Esophagus squamous epithelium (tissue), 5 donors: ENCODE measurements around the gene PSMD14. TPM values are rescaled to one million over a fixed set of nuclear protein-coding genes. Genes with fewer than 3 reads are reported as not detected.

Source experiments
- DNase-seq: peaks from one replicate; lab custom pipeline; 2025; lab: John Stamatoyannopoulos, UW
- H3K27ac ChIP-seq, 4 donors: fragments of 200-600 bp; sonication (generic); one replicate each; pipeline ENCODE4 v1.5.1; 2016 to 2019; ENCODE audit warnings: mild to moderate bottlenecking in 1 of 4
- H3K27me3 ChIP-seq, 4 donors: fragments of 200-600 bp; sonication (generic); 1 replicate in 3 of 4; 2 replicates in 1 of 4; pipeline versions ENCODE4 v1.5.1 to v1.6.0; 2017 to 2021; ENCODE audit warnings: antibody characterized with exemption in 1 of 4
- H3K36me3 ChIP-seq, 3 donors: fragments of 200-600 bp; sonication (generic); one replicate each; pipeline ENCODE4 v1.5.1; 2016 to 2019
- H3K4me1 ChIP-seq, 3 donors: fragments of 200-600 bp; sonication (generic); one replicate each; pipeline ENCODE4 v1.5.1; 2017 to 2019
- H3K4me3 ChIP-seq, 4 donors: fragments of 200-600 bp; sonication (generic); 1 replicate in 3 of 4; 2 replicates in 1 of 4; pipeline ENCODE4 v1.5.1; 2016 to 2019; ENCODE audit warnings: mild to moderate bottlenecking in 2 of 4, moderate library complexity in 1 of 4
- H3K9me3 ChIP-seq, 3 donors: fragments of 200-600 bp; sonication (generic); one replicate each; pipeline ENCODE4 v1.5.1; 2016 to 2019
- POLR2A ChIP-seq, 4 donors: fragments of 450-650 bp; IDR thresholded peaks; one replicate each; pipeline ENCODE4 v1.6.1; 2017; ENCODE audit warnings: antibody characterized with exemption in 4 of 4, mild to moderate bottlenecking in 4 of 4, moderate library complexity in 3 of 4
- WGBS, 2 donors: methylation state at CpG; one replicate each; pipeline ENCODE4 v1.1.5; 2018; 5-methylcytosine and 5-hydroxymethylcytosine counted together
- intact Hi-C: fragments of 100-400 bp; cut with DNase I; formaldehyde crosslinking; loops from one replicate; pipeline ENCODE4 v1.15.0; 2022
- total RNA-seq, 4 donors: library from RNA; depleted of rRNA; stranded (reverse); fragments of >200 nt; gene quantifications; one replicate each; pipeline ENCODE4 v1.1.0, GENCODE V29; 2016
- TF ChIP-seq, protein P1 (sequence below), 6 experiments: fragments of 450-650 bp in 4 of 6; fragments of 200-600 bp in 2 of 6; sonication (generic) in 2 of 6; IDR thresholded peaks; one replicate each; pipeline ENCODE4 v1.5.1; 2016 to 2019; ENCODE audit warnings: antibody characterized with exemption in 6 of 6, mild to moderate bottlenecking in 4 of 6, moderate library complexity in 4 of 6
- donor health status: DM: yes; HTN: yes; CAD: no.

PSMD14 gene
- total RNA-seq, 4 donors from 2014 or later: 32.8 to 86.9 (median 53.3) TPM

DNA sequence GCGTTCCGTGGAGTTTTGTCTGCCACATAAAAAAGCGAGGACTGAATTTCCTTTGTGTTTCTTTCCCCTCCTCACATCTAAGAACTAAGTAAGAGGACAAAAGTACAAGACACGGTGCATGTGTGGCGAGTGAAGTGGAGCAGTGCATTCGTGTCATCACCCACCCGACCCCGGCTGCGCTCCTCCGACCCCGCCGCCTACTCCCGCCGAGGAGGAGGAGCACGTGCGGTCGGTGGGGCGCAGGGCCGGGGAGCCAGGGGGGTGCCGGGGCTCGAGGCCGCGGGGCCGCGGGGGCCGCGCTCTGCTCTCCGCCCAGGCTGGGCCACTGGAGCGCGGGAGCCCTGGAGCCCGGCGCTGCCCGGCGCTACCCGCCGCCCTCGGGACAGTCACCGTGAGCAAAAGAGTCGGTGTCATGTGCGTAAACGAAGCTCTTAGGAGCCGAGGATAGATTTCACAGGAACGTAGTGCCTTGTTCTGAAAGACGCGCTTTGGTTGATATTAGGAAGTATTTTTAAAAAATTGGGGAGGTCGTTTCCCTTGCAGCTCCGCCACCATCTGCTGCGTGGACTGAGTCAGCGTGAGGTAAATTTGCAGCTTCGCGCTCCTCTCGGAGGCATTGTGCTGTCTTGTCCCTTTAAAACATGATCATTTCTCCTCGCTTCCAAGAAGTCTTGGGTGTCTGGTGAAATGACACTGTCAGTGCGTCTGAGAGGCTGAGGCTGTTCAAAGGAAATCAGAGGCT lies 118.9 kb downstream of the PSMD14 start:
- Histone ChIP-seq H3K27ac (no peak overlapping the region), H3K4me1 (peaks cover 3 to 36% (median 15%) of the 10 kb centered on the region in 3 donors), H3K4me3 (peak overlapping the region; percentile 0 to 57 (median 26)), H3K36me3 (no peaks in the 10 kb centered on the region), H3K27me3 (peaks cover 31 to 100% (median 50%) of the 10 kb centered on the region in 4 donors), H3K9me3 (peaks cover 0 to 4% (median 0%) of the 10 kb centered on the region in 3 donors)
- 12 to 14% methylated on average over 9 to 14 of the region's 54 CpGs for WGBS, 2 donors
- intact Hi-C loops: no loop called here
- TF ChIP-seq, protein P1, sequence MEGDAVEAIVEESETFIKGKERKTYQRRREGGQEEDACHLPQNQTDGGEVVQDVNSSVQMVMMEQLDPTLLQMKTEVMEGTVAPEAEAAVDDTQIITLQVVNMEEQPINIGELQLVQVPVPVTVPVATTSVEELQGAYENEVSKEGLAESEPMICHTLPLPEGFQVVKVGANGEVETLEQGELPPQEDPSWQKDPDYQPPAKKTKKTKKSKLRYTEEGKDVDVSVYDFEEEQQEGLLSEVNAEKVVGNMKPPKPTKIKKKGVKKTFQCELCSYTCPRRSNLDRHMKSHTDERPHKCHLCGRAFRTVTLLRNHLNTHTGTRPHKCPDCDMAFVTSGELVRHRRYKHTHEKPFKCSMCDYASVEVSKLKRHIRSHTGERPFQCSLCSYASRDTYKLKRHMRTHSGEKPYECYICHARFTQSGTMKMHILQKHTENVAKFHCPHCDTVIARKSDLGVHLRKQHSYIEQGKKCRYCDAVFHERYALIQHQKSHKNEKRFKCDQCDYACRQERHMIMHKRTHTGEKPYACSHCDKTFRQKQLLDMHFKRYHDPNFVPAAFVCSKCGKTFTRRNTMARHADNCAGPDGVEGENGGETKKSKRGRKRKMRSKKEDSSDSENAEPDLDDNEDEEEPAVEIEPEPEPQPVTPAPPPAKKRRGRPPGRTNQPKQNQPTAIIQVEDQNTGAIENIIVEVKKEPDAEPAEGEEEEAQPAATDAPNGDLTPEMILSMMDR (IDR thresholded peaks at IDR 0.05): no peak
- no peak for TF ChIP-seq POLR2A (IDR thresholded peaks at IDR 0.05)
- no peak for DNase-seq

DNA sequence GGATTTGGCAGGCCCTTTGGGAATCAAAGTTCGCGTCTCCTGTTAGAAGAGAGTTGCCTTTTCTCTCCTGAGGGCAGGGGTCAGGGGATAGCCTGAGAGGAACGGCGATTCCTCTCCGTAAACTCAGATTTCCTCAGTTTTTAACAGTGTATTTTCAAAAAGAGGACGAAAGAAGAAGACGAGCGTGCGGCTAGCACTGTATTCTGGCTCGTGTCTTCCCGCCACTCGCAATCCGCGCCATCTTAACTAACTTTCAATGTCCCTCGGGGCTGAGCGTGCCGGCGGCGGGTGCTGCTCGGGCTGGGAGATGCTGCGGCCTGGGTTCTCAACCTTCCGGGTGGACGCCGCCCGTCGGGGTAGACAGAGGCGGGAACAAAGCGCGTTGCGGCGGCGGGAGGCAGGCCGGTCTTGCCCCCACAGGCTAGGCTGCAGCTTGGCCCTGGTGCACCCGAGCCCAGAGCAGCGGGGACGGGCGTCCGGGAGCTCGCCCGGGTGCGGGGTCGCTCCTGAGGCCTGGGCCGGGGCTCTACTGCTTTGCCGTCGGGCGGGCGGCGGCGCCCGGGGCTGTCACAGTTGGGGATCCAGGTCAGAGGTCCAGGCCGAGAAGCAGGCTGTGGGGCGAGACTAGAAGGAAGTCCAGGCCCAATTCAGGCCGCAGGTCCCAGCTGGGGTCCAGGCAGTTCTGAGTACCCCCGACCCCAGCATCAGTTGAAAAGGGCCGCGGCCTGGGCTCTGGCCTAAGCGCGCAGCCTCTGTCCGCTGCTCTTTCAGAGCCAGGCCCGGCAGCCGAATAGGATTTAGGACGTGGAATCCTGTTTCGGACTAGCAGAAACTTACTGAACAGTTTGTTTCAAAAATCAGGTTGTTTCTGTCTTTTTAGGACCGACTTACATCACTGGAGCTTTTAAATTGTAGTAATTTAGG lies 119.7 kb downstream of the PSMD14 start:
- H3K27ac ChIP-seq: no peak overlapping the region
- peaks cover 3 to 36% (median 15%) of the 10 kb centered on the region in 3 donors for H3K4me1 ChIP-seq
- WGBS, 2 donors: 46 to 54% methylated on average over 22 to 25 of the region's 64 CpGs
- intact Hi-C loops: no loop called here
- H3K4me3 ChIP-seq: peak overlapping the region in 3 of 4 donors; percentile 15 to 57 (median 37)
- DNase-seq: no peak
- TF ChIP-seq, protein P1 (IDR thresholded peaks at IDR 0.05): no peak
- TF ChIP-seq POLR2A (IDR thresholded peaks at IDR 0.05): no peak
- H3K27me3 ChIP-seq: peaks cover 31 to 100% (median 41%) of the 10 kb centered on the region in 4 donors
- peaks cover 0 to 4% (median 0%) of the 10 kb centered on the region in 3 donors for H3K9me3 ChIP-seq
- no peaks in the 10 kb centered on the region for H3K36me3 ChIP-seq

DNA sequence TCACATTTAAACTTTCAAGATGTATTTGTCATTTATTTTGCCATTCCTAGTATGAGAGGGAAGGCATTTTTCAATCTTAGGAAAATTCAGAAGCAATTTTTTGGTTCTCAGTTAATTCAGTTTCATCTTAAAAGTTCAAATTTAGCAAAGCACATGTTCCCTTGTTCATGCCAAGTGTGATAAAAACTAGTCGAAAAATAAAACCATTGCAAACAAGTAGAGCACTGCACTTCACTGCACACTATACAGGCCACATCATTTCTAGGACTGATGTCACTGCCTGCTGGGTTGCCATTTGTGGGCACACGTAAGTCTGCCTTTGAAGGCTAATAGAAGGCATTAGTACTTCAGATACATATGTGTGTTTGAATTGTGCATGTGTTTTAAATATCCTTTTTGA lies 122.2 kb downstream of the PSMD14 start:
- Histone ChIP-seq H3K4me1 (peaks cover 0 to 18% (median 5%) of the 10 kb centered on the region in 3 donors), H3K27me3 (peaks cover 19 to 99% (median 24%) of the 10 kb centered on the region in 4 donors), H3K36me3 (no peaks in the 10 kb centered on the region), H3K9me3 (peaks cover 0 to 4% (median 0%) of the 10 kb centered on the region in 3 donors), H3K4me3 (no peak overlapping the region), H3K27ac (no peak overlapping the region)
- no peak for DNase-seq
- TF ChIP-seq POLR2A (IDR thresholded peaks at IDR 0.05): no peak
- TF ChIP-seq, protein P1 (IDR thresholded peaks at IDR 0.05): no peak
- 60 to 77% methylated on average over 2 of the region's 2 CpGs for WGBS, 2 donors
- intact Hi-C loops: no loop called here

DNA sequence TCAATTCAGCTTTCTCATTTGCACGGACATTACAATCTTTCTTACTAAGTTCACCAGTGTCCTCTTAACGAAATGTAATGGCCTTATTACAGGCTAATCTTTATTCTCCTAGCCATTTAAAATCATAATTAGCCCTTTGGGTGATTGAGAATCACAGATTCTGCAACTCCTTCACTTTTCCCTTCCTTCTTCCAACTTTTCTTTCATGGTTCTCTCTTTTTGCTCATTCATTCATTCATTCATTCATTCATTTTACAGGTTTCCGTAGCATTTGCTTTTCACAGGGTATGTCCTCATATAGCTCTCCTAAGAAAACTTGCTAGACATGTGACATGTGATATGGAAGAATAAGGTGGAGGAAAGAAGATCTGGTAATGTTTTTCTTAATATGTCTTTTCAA lies 123.9 kb downstream of the PSMD14 start:
- Histone ChIP-seq H3K9me3 (no peaks in the 10 kb centered on the region), H3K36me3 (no peaks in the 10 kb centered on the region), H3K27me3 (peaks cover 10 to 99% (median 12%) of the 10 kb centered on the region in 4 donors), H3K27ac (no peak overlapping the region), H3K4me3 (no peak overlapping the region), H3K4me1 (peaks cover 0 to 9% (median under 1%) of the 10 kb centered on the region in 3 donors)
- 77 to 86% methylated on average over 3 of the region's 3 CpGs for WGBS, 2 donors
- no peak for TF ChIP-seq POLR2A (IDR thresholded peaks at IDR 0.05)
- TF ChIP-seq, protein P1 (IDR thresholded peaks at IDR 0.05): no peak
- intact Hi-C loops: no loop called here
- DNase-seq: no peak
